GOT3 (cell line): ENCODE results near the gene FHL2.
"Not testable (repeated sequence)": the region's sequence is repeated elsewhere in the genome, so short reads cannot be mapped to it uniquely, and the experiment has no call there.

Source experiments
- DNase-seq: peaks from one replicate; lab custom pipeline; 2025; ENCODE audit warnings: mixed read lengths; lab: John Stamatoyannopoulos, UW

The FHL2 gene, protein sequence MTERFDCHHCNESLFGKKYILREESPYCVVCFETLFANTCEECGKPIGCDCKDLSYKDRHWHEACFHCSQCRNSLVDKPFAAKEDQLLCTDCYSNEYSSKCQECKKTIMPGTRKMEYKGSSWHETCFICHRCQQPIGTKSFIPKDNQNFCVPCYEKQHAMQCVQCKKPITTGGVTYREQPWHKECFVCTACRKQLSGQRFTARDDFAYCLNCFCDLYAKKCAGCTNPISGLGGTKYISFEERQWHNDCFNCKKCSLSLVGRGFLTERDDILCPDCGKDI

DNA sequence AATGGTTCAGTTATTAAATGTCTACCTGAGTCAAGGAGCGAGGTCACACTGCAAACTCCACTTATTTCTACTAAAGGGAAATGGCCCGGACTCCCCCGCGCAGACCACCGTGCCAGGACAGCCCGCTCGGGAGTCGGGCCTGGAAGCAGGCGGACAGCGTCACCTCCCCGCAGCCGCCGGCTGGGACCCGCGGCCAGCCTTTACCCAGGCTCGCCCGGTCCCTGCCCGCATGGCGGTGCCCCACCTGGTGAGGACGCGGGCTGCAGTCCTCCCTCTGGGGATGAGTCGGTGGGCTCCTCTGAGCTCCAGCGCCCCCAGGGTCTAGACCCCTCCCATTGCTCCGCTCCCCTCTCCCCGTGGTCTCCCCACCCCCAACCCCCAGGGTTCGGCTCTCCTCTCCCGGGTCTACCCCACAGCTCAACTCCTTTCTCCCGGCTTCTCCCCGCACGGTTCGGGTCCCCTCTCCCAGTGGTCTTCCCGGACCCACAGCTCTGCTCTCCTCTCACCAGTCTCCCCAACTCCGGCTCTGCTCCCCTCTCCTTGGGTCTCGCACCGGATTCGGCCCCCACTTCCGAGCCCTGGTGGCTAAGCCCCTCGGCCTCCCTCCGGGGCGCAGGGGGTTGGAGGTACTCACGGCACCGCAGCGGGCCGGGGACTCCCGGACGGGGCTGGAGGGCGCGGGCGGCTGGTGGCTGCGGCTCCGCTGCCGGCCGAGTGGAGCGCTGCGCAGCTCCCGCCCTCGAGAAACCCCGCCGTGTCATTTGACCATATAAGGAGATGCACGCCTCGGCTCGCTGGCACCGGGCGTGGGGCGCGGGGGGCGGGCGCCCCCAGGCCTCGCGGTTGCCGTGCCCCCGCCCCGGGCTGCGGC is at the start of gene FHL2:
FHL2 (minus strand) TSS at position 716 of the 871 bp plus-strand sequence. CDS start 12,535 bp downstream, outside the sequence.
- DNase-seq = peak; percentile 44

DNA sequence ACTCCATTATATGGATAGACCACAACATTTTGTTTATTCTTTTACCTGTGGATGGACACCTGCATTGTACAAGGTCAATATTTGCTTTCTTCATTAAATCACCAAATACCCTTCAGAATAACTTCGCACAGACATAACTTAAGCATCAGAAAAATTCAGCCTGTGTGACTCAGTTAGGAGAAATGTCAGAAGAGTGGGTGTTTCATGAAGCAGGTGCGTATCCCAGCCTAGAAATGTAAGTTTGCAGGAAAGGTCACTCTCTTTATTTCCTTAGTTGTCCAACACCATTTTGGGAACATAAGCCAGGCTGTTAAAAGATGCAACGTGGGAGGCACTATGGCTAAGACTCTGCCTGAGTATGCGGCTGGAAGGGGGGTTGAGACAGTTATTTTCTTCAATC is 48.6 kb upstream of the FHL2 start:
- no peak for DNase-seq

DNA sequence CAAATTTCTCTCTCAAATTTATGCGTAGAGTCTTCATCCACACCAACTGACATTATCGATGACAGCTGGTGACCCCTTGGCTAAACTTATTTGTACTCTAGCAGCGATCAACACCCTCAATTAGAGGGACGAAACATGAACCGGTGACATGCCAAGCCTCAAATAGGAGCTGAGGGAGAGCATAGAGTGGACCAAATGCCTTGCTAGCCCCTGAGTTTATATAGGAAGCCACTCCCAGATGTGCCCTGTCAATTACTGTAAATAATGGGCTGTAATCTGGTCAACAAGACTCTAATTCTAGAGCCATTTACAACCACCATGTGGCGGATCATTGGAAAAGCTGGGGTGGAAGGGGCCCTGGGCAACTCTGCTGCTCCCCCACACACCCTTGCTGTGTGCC is 47.6 kb upstream of the FHL2 start:
- DNase-seq = no peak

DNA sequence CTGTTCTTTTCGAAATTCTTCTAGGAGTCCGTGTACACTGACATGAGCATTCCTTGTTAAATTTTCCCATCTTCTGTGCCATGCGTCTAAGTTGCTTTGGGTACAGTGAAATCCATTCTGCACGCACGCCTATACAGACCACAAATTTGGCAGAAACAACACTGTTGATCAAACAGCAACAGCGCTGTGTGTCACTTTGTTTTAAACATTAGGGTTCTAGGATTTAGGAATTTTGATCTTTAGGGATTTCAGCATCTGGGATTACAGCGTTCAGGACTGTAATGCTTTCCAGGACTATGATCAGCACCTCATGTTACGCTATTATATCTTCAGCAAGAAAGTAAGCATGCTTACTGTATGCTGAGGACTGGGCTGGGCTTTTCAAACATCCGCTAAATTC is 47.1 kb upstream of the FHL2 start:
- no peak for DNase-seq

DNA sequence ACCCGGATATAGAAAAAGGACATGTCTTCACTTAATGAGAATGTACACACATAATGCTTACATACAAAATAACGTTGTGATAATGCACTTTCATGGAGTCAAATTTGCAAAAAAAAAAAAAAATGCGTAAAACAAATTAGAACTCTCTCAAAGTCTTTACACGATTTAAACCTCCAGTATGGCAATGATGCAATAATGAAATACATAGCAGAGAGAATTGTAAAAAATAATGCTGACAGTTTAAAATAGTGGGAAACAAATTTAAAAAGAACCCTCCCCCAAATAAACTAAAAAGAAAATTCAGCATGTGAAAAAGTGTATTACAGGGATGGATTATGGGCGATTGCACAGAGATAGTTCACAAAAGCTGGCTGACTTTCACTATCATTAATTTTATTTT is 46.6 kb upstream of the FHL2 start:
- DNase-seq = no peak

DNA sequence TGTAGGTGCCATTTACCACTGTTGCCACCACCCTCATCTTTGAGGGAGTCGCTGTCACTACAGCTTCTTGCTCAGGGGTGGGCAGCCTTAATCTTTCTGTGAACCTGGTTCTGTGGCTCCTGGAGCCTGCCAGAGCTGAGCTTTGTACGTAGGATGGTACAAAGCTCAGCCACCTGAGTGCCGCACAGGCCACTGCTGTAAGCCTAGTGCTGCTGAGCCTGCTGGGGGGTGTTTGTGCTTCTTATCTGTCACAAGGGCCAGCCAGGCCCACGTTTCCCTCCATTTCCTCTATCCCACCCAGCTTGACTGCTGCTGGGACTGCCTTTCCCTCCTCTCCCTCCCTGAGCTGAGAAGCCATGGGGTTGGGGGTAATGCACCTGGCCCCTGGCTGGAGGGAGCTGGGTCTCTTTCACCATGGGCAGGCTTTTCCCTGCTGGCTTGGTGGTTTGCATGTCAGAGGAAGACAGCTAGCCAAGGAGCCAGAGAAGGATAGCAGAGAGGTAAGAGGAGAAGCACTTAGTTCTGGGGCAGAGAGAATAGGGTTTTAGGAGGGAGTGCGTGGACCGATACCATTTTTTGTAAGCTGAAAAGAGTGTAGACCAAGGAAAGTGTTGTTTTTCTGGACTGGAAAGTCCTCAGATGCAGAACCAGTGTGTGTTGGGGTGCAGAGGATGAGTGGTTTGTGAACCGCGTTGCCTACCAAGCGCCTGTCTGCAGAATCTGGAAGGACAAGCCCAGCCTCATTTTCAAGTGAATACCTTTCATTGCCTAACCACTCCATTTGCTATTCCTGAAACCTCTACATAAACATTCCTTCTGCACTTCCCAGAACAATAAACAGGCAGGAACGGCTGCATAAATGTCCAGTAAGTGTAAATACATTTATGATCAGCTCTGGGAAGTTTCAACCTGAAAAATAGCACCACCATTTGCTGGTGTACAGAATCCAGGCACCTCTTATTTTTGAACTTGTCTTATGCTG is 45.1 kb upstream of the FHL2 start:
- no peak for DNase-seq

DNA sequence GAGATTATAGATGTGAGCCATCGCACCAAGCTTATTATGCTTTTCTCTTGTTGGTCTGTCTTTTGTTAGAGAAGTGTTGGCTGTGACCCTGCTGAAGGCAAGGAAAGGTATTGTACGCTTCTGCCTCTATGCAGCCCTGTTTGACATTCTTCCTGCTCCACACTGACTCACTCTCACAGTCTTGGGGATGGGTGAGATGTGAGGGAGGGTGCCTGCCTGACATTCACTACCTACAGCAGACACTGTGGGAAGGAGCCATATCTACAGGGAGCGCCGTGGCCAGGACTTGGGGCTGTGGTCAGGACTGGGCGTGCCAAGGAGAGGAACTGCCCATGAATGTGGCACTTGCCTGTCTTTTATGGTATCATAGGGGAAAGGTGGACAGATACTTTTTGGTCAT is 43.9 kb upstream of the FHL2 start:
- no peak for DNase-seq

DNA sequence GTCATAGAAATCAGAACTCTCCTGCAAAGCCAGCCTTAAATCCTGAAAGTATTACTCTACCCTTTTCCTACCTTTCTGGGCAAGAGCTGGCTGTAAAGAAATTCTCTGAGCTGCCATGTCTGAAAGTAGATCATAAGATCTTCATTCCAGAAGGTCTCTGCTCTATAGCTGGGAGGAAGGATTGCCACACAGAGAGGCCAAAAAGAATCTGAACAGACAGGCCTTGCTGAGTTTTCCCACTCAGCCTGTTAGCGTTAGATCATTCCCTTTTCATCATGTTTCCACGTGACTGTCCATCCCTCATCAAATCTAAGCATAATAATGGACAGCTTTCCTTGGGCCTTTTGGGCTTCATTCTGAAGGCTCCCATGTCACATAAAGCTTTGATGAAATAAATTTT is 43.2 kb upstream of the FHL2 start:
- DNase-seq = no peak

DNA sequence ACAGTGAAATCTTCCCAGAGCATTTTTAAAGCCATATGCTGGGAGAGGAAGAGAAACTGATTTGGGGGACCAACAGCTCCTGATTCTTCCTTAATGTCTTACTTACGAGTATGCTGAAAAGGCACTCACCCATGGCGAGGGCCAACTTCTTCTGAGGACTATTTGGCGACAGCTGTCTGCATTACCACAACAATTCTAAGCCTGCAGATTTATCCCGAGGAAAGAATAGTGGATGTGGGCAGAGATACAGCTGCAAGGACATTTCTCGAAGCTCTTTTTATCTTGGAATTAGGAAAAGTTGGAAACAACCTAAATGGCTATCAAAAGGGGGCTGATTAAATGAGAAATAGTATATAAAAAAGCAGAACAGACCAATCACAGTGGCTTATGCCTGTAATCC is 40.3 kb upstream of the FHL2 start:
- no peak for DNase-seq

DNA sequence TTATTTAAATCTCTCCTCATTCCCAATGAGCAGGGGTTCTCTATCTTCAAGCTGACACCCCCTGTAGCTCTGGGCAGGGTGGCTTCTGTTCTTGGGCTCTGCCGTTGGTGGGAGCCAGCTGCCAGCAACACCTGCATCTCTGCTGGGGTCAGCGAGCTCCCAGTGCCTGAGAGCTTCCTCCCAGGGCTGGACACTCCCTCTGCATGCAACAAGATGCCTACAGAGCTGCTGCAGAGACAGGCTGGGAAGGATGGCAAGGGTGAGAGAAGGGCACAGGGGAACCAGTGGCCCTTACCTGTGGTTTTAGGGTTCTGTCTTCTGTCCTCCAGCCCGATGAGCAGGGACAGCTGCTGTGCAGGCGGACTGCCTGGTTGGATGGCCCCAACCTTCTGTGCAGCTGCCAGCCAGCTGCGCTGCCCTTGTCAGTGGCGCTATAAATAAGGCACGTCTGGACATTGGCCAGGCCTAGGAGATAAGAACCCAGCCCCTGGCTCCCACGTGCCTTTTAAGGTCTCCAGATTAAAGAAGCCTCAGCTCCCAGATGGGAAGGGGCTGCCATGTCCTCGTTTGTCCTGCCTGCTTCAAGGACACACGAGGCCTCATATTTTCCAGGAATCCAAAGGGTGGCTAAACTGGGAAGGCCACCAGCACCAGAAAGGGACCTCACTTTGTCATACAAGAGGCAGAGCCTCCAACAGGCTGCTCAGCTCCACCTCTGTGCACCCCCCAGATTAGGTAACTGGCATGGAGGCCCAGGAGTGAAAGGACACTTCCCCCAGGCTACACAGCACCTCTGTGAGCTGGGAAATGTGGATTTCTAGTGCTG is 39.5 kb upstream of the FHL2 start:
- no peak for DNase-seq

DNA sequence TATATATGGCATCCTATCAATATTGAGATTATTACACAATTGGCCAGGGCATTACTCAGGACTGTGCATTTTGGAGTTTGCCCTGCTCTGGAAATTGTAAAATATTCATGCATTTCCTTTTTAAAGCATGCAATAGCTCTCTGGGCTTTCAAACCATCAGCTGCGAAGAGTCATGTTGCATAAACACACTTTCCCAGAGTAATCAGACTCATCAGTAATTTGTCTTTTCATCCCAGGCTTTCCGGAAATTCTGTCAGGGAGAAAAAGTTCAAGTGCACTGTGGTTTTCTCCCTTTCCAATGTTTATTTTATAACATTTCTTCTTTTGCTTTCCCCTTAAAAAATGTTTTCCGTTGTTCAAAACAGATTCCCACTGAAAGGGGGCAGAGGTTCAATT is 38.9 kb upstream of the FHL2 start:
- no peak for DNase-seq

DNA sequence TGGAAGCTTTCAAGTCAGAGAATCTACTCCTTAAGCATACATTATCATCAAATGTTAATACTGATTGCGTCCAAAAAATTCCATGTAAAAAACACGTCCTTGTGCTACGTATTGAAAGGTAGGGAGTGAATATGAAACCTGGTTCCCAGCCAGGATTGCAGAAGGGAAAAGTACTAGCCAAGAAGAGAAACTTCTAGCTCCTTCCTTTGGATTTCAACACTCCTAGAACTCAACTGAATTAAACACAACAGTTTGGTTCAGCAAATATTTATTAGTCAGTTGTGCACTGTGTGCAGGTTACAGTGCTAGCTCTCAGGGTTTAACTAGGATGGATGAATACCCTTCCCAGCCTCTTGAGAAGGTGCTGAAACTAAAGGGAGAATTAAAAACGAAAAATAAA is 33.9 kb upstream of the FHL2 start:
- DNase-seq = no peak

DNA sequence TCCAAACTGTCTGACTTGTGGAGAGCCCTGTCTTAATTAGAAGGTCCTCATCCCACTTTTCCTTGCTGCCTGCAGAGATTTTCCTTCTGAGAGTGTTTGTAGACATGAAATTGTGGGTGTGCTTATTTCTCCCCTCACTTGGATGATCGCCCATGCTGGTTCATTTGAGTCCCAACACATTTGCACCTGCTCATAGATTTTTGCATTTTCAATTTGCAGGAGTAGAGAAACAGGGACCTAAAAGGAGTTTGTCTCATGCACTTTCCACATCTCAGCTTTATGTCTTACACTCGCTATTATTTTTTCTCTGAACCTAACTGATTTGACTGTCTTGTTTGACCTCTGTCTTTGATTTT is 33.2 kb upstream of the FHL2 start:
- no peak for DNase-seq

DNA sequence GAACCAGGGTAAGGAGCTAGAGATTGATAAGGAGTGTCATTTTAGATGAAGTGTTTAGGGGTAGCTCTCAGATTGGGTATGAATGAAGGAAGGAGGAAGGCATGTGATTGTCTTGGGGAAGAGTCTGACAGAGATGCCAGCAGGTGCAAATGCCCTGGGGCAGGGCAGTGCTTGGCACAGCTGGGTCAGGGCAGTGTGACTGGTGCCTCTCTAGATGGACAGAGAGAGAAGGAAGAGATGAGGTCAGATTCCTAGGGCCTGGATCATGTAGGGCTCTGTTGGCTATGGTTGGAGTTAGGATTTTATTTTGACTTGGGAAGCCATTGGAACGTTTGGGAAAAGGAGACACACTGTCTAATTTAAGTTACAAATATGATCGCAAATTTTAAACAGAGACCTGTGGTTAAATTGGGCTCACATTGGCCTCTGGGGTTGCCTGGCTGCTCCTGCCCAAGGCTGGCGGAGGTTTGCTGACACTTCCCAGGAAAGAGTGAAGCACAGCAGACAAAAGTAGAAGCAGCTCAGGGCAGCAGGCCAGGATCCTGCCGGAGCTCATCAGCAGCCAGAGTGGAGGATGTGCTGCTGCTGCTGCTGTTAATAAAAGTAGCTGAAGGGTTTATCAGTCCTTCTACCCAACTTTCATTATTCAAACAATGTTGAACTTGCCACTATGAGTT is 32.7 kb upstream of the FHL2 start:
- no peak for DNase-seq

DNA sequence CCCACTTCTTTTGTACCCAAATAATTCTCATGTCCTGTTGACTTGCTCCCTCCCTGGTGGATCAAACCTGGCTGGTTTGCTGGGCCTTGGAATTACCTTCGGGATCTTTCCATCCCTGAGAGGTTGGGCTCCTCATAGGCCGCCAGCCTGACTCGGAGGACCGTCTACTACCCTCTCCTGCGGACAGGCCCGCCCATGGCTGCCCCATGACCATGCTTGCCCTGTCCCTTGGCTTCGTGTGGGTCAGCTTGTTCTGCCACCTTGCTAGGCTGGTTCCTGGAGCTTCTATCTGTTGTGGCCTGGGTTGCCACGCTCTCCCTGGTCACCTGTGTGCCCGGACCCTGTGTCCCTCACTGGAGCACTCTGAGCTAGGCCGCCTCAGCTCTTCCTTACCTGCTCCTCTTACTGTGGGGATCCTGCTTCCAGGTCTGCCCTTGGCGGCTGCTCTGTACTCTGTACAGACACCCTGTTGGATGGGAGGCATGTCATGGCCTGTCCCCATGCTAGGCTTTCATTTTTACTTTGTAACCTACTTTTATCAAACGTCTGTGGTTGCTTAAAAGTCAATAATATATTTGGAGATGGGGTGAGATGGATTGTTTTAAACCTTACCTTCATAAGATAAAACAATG is 29.7 kb upstream of the FHL2 start:
- DNase-seq = no peak

DNA sequence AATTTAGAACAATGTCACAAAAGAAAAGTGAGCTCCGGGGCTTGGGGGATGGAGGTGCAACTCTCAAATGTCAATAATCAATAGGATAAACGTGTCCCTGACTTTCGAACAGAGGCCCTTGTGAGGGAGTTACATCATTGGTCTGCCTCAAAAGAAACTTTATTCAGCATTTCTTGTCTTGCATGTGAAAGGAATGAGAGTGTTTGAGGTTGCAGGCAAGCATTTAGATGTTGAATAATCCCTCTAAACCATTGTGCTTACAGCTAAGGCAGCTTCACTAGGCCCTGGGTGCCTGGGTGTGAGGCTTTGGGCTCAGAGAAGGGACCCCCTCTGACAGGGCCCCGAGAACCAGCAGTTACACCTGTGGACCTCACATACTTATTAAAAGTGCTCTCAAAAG is 28.6 kb upstream of the FHL2 start:
- DNase-seq = no peak

DNA sequence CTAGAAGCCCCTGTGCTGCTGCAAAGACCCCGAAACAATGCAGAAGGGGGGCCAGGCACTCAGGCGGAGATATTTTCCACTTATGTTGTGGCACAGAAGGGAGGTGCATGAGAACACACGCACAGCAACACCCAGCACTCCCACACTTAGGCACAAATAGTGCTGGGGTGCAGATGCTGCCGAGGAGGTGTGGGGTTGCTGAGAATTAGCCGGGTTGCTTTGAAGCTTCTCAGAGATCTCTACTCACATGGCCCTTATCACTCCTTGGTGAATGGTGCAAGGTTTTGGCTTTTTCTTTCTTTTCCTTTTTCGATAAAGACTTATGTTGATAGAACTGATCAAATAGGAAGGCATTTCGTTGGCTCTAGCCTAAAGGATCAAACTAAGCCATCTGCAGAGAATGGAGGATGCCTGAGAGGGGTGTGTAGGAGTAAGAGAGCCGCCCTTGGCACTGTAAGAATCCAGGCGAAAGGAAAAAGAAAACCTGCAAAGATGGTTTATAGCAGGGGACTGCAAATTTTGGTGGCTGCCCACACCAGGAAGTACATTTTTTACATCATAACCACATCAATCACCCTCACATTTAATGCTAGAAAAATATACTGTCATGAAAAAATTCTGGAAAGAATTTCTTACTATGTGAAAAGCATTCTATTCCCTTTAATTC is 27.9 kb upstream of the FHL2 start:
- DNase-seq = no peak

DNA sequence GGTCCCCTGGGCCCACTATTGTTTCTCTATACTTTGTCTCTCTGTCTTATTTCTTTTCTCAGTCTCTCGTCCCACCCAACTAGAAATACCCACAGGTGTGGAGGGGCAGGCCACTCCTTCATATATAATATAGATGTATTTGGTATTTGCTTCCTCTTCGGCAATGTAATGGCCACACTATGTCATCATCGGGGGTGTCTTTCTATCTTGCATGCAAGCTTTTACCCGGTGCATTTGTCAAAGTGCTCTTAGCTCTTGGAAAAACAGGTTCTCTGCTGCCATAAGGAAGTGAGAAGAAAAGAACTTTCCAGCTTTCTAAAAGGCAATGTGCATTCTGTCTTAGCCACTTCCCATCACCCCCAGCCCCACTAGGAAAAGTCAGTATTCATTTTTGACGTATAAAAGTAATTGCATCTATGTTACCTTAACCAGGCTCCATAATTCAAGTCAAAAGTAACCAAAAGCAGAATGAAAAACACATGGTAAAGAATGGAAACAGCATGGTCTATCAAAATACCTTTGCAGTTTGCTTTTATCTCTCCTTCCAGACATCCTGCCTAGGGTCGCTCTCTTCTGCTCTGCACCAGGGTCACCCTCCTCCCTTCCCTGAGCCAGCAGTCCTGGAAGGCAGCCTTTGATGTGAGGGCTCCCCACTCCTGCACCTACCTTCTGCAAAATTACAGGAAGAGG is 27.2 kb upstream of the FHL2 start:
- DNase-seq = no peak

DNA sequence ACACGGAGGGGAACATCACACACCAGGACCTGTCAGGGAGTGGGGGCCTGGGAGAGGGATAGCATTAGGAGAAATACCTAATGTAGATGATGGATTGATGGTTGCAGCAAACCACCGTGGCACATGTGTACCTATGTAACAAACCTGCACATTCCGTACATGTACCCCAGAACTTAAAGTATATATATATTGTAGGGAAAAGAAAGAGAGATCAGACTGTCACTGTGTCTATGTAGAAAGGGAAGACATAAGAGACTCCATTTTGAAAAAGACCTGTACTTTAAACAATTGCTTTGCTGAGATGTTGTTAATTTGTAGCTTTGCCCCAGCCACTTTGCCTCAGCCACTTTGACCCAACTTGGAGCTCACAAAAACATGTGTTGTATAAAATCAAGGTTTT is 26.0 kb upstream of the FHL2 start:
- not testable (repeated sequence) for DNase-seq
